Nephron (organoid): ENCODE measurements around the gene GPR63.

Source experiments
- H3K27ac Mint-ChIP-seq, 3 experiments: 2 replicates each; pipeline ENCODE4 v1.8.0; 2020; ENCODE audit warnings: mixed read lengths in 3 of 3, mild to moderate bottlenecking in 2 of 3, moderate library complexity in 1 of 3
- H3K27me3 Mint-ChIP-seq: 2 replicates; pipeline ENCODE4 v1.8.0; 2021; ENCODE audit warnings: low read depth, mild to moderate bottlenecking, moderate library complexity, mixed read lengths
- H3K36me3 Mint-ChIP-seq: 2 replicates; pipeline ENCODE4 v1.8.0; 2020; ENCODE audit warnings: low read depth, mixed read lengths
- H3K4me1 Mint-ChIP-seq: 2 replicates; pipeline ENCODE4 v1.8.0; 2020; ENCODE audit warnings: mixed read lengths
- H3K4me3 Mint-ChIP-seq, 3 experiments: 2 replicates each; pipeline ENCODE4 v1.8.0; 2020; ENCODE audit warnings: mild to moderate bottlenecking in 3 of 3, mixed read lengths in 3 of 3, moderate library complexity in 2 of 3
- H3K9me3 Mint-ChIP-seq: 2 replicates; pipeline ENCODE4 v1.8.0; 2020; ENCODE audit warnings: mixed read lengths
- CTCF ChIP-seq, 3 experiments: fragments of 200-600 bp; sonication (generic); IDR thresholded peaks; one replicate each; pipeline ENCODE4 v1.5.0; 2021; ENCODE audit warnings: antibody characterized with exemption in 3 of 3; ENCODE audit not compliant: unreplicated experiment in 3 of 3

GPR63 gene

GRCh38 chr6:96834070-96834469 lies 3.2 kb downstream of the GPR63 start:
- no peak for TF ChIP-seq CTCF (IDR thresholded peaks at IDR 0.05; ENCODE audit: unreplicated experiment in 3 of 3)
- Mint-ChIP-seq H3K27me3 (peaks cover 25% of the 10 kb centered on the region), H3K9me3 (no peaks in the 10 kb centered on the region), H3K4me3 (no peak overlapping the region), H3K27ac (no peak overlapping the region), H3K4me1 (peaks cover 17% of the 10 kb centered on the region), H3K36me3 (peaks cover 8% of the 10 kb centered on the region)

- Mint-ChIP-seq H3K9me3 (no peaks in the 10 kb centered on the region), H3K36me3 (peaks cover 9% of the 10 kb centered on the region), H3K27me3 (peaks cover 12% of the 10 kb centered on the region), H3K4me3 (no peak overlapping the region), H3K4me1 (peaks cover 17% of the 10 kb centered on the region), H3K27ac (no peak overlapping the region)
- no peak for TF ChIP-seq CTCF (IDR thresholded peaks at IDR 0.05; ENCODE audit: unreplicated experiment in 3 of 3)
These were observed 4.5 kb downstream of the GPR63 start for GRCh38 chr6:96832780-96833179.

- TF ChIP-seq CTCF (IDR thresholded peaks at IDR 0.05; ENCODE audit: unreplicated experiment in 3 of 3), result no peak
- H3K27ac Mint-ChIP-seq, result no peak overlapping the region
- no peaks in the 10 kb centered on the region for H3K27me3 Mint-ChIP-seq
- peaks cover 4% of the 10 kb centered on the region for H3K4me1 Mint-ChIP-seq
- peaks cover 9% of the 10 kb centered on the region for H3K36me3 Mint-ChIP-seq
- H3K9me3 Mint-ChIP-seq, result no peaks in the 10 kb centered on the region
- H3K4me3 Mint-ChIP-seq, result no peak overlapping the region
These were observed 10.4 kb downstream of the GPR63 start for GRCh38 chr6:96826865-96827264.

GRCh38 chr6:96823743-96824142 lies 13.5 kb downstream of the GPR63 start:
- Mint-ChIP-seq H3K27me3 (no peaks in the 10 kb centered on the region), H3K4me3 (no peak overlapping the region), H3K9me3 (no peaks in the 10 kb centered on the region), H3K36me3 (no peaks in the 10 kb centered on the region), H3K4me1 (peaks cover 4% of the 10 kb centered on the region), H3K27ac (no peak overlapping the region)
- TF ChIP-seq CTCF (IDR thresholded peaks at IDR 0.05; ENCODE audit: unreplicated experiment in 3 of 3), result no peak

- Mint-ChIP-seq H3K9me3 (no peaks in the 10 kb centered on the region), H3K27ac (no peak overlapping the region), H3K4me1 (peaks cover 16% of the 10 kb centered on the region), H3K27me3 (no peaks in the 10 kb centered on the region), H3K36me3 (no peaks in the 10 kb centered on the region), H3K4me3 (no peak overlapping the region)
- TF ChIP-seq CTCF (IDR thresholded peaks at IDR 0.05; ENCODE audit: unreplicated experiment in 3 of 3), result no peak
These were observed 16.2 kb downstream of the GPR63 start for GRCh38 chr6:96821034-96821433.

- peaks cover 27% of the 10 kb centered on the region for H3K4me1 Mint-ChIP-seq
- no peaks in the 10 kb centered on the region for H3K27me3 Mint-ChIP-seq
- H3K9me3 Mint-ChIP-seq, result no peaks in the 10 kb centered on the region
- H3K36me3 Mint-ChIP-seq, result no peaks in the 10 kb centered on the region
- peak overlapping the region; percentile 93 to 96 (median 95) for H3K27ac Mint-ChIP-seq
- no peak for TF ChIP-seq CTCF (IDR thresholded peaks at IDR 0.05; ENCODE audit: unreplicated experiment in 3 of 3)
- H3K4me3 Mint-ChIP-seq, result peak overlapping the region; percentile 60 to 81 (median 77)
These were observed 20.9 kb downstream of the GPR63 start for GRCh38 chr6:96816301-96816817.
